GM12892 (cell line): ENCODE results near the gene MYO5B.

Experiments used
- DNase-seq: peaks from one replicate; pipeline ENCODE4 v3.0.0; 2011; ENCODE audit not compliant: insufficient read length
- FAIRE-seq: peaks from 2 replicates; lab custom pipeline; 2011; peaks lifted over from hg19 to GRCh38; lab: Jason Lieb, UNC
- POLR2A ChIP-seq: IDR thresholded peaks from 2 replicates; pipeline ENCODE4 v1.6.1; 2011; ENCODE audit warnings: low read depth, low read length, control low read depth
- POLR2AphosphoS5 ChIP-seq: IDR thresholded peaks from 2 replicates; pipeline ENCODE4 v1.6.1; 2011; ENCODE audit warnings: low read depth, low read length, control low read depth
- TAF1 ChIP-seq: IDR thresholded peaks from 2 replicates; pipeline ENCODE4 v1.6.1; 2011; ENCODE audit warnings: low read depth, mild to moderate bottlenecking, control low read depth, low read length, borderline replicate concordance

MYO5B gene

DNA sequence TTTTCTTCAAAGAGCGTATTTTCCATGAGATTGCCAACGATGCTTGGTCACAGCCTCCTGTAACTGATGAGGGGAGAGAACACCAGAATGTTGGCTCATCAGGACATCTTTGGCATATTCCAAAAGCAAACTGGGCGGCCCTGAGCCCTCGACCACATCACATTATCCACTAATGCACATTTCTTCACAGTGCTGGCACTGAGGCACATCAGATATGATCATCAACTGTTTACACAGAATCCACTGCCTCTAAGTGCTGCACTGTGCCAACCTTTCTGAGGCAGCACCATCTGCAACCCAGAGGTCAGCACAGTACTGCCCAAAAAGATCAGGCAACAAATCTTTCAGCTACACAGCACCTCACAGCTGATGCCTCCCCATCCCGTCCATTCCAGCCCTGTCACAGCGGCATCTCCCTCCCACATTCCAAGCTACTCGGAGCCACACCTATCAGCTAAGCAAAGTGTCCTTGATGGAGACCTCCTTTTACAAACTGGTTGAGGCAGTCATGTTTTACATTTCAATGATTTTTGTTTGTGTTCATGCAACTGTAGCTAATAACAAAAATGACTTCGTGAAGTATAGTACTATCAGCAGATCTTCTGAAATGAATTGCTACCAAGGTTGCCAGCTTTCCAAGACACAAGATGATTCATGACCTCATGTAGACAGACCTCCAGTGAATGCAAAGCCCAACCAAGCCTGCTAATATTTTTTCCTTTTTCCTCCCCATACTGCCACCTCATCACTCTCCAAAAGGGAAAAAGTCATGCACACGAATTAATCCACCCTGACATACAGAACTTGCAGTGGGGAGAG lies 32.3 kb downstream of the MYO5B start:
- TF ChIP-seq POLR2A (no peak), POLR2AphosphoS5 (no peak), TAF1 (no peak)
- FAIRE-seq: no peak
- DNase-seq: no peak

DNA sequence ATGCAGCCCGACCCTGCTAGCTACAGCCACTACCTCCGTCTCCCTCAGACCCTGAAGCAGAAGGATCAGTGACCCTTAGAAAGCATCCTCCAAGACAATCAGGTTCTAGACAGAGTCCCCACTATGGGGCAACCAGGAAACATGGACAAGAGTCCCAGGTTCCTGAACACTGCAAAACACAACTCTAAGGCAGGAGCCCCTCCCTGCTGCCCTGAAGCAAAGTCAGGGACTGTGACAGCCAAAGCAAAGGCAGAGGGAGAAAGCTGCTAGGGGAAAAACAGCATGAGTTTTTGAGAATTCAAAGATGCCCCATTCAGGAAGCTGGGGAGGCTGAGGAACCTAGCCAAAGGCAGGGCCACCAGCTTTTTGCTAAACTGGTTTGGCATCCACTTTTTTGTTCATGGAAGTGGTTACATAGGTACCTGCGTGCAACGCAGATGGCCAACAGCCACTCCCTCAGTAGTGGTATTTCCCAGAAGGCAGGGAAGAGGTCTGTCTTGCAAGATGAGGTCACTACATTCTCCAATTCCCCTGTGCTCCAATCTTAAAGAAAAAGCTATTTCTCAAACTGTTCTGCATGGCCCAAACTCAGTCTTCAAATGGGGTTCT lies 33.2 kb downstream of the MYO5B start:
- no peak for DNase-seq
- TF ChIP-seq POLR2A (no peak), TAF1 (no peak), POLR2AphosphoS5 (no peak)
- FAIRE-seq: no peak

DNA sequence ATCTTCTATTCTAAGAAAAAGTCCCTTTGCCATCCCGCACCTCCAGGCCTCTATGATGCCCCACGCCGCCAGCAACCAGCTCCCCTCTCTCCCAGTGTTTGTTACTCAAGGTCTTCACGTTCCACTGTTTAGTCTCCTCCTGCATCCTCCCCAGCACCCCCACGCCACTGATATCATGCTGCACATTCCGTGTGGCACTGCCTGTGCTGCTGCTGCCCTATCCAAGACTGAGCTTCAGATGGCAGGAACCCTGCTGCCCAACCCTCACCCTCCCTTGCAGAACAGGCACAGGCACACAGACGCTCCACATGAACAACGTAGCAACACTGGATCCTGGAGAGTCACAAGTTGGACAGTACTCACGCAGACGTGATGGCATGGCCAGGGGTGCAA lies 35.3 kb downstream of the MYO5B start:
- FAIRE-seq: no peak
- no peak for TF ChIP-seq POLR2A
- TF ChIP-seq TAF1: no peak
- no peak for TF ChIP-seq POLR2AphosphoS5
- DNase-seq: no peak

DNA sequence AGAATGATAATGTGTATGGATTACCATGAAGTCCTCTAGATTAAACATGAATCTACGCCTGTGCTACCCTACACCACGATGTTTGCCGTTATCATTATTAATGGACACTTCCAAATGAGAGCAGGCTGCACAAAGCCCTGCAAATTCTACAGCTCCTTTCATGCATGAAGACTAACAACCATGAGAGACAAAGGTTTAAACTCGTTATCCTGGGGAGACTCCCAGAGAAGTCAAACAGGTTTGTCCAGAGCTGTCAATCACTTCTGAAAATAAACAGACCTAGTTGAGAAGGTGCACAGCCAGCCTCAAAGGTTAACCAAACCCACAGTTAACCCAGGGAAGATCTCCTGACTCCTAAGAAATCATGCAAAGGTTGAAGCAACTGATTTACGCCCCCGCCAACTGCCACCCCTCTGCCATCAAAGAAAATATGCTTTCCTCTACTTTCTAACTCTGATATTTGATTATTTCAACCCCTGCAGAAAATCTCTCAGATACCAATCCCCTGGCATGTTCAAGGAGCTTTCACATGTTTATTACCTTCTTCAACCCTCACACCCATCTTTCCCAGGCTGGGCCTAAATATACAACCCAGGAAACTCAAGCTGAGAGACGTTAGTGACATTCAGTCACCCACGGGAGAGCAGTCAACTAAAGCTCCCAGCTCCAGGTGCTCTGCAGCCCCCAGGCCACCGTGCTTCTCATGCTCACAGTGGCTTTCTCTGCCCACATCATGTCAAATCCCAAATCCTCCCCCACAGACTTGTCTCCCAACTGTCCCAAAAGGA lies 35.9 kb downstream of the MYO5B start:
- FAIRE-seq (no peak), DNase-seq (no peak)
- TF ChIP-seq POLR2AphosphoS5 (no peak), POLR2A (no peak), TAF1 (no peak)

DNA sequence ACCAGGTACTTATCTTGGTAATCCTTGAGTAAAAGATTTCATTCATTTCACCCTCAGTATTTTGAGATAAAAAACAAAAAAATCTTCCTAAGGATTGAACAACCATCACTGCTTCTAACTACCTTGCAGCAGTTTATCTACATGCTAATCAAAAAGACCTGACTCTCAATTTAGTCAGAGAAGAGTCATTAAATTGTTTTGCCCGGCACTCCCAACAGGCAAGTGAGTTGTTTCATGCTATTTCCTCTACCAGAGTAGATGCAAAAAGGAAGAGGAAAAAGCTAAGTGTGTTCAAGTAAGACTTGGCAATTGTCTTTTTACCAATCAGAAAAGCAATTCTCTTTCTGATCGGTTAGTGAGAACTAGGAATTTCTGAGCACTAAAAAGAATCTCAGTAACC lies 39.5 kb downstream of the MYO5B start:
- DNase-seq: no peak
- no peak for TF ChIP-seq POLR2AphosphoS5
- TF ChIP-seq TAF1: no peak
- TF ChIP-seq POLR2A: no peak
- no peak for FAIRE-seq

DNA sequence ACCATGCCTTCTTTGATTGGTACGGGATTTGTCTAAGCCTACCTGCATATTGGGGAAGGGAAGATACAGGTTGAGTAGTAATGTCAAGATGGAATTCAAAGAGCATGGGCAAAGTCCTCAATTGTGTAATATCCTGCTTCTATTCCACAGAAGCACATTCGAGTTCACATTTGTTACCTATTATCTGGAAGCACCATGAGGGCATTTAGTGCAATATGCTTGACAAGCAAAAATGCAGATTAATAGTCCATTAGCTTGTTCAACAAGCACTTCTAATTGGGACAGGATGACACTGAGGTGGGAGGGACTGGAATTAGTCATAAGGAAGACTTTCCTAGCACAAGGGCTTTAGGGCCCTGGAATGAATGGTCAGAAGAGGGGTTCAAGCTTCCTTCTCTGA lies 40.5 kb downstream of the MYO5B start:
- no peak for TF ChIP-seq POLR2A
- no peak for TF ChIP-seq TAF1
- DNase-seq (no peak), FAIRE-seq (no peak)

DNA sequence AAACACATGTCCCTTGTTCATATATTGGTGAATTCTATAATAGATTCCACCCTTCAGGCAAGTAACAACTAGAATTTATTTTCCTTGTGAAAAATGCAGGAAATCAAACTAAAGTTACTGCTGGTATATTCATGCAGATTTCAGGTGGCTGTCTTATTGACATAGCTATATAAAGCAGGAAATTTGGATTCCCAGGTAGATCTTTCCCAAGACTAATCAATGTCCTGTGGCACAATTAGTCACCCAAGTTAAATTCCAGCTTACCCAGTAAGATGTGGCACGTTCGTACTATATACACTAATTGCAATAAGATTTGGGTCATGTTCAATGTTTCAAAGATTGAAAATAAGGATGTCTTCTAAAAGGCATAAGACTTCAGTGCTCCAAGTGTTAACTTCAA lies 42.0 kb downstream of the MYO5B start:
- DNase-seq: no peak
- no peak for FAIRE-seq
- TF ChIP-seq POLR2AphosphoS5 (no peak), TAF1 (no peak), POLR2A (no peak)

DNA sequence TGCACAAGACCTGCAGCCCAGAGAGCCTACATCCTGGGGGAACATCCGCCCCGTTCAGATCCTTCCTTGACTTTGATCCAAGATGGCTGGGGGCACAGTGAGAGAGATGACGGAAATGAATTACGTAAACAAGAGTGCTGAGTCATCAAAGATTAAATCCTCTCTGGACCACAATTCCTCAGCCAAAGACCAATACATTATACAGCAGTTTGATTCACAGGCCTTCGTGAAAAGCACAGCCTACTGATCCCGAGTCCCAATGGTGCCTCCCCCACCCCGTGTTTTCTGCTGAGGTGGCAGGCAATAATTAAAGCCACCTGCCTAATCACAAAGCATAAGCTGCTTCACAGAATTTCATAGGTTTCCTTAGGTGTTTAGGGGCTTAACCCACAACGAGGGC lies 43.0 kb downstream of the MYO5B start:
- DNase-seq (no peak), FAIRE-seq (no peak)
- TF ChIP-seq POLR2A: no peak
- no peak for TF ChIP-seq TAF1
- no peak for TF ChIP-seq POLR2AphosphoS5

DNA sequence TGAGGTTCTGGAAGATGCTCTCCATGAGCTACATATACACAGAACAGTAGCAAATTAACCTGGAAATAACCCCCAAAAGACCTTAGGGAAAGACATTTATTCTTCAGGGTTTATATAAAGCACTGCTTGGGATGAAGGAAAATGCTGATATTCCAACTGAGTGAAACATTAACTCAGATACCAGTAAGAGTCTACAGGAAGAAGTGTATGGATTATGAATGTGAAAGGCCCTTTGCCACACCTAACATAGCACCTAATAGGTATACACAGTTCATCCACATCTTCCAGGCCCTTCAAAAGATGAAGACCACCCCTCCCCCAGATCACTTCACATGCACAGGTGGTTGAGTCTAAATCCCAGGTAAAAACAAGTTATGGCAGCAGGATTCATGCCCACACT lies 50.4 kb downstream of the MYO5B start:
- DNase-seq (no peak), FAIRE-seq (no peak)
- TF ChIP-seq POLR2AphosphoS5: no peak
- no peak for TF ChIP-seq POLR2A
- no peak for TF ChIP-seq TAF1

DNA sequence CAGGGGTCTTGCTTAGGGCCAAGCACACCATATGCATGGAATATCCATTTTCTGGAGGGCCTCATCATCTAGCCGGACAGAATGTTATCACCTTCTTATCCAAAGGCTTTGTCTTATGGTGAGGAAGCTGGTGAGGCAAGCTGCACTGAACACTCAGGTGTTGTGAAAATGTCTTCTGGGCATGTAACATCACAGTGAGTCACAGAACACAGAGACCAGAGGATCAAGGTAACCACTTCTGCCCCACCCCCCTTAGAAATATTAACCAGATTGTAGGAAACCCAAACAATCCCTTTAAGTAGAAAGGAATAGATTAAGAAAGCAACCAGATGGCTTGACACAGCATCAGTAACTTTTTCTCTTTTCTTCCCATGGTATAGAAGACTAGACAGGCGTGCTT lies 51.1 kb downstream of the MYO5B start:
- no peak for DNase-seq
- TF ChIP-seq POLR2AphosphoS5: no peak
- no peak for TF ChIP-seq TAF1
- TF ChIP-seq POLR2A: no peak
- FAIRE-seq: no peak

DNA sequence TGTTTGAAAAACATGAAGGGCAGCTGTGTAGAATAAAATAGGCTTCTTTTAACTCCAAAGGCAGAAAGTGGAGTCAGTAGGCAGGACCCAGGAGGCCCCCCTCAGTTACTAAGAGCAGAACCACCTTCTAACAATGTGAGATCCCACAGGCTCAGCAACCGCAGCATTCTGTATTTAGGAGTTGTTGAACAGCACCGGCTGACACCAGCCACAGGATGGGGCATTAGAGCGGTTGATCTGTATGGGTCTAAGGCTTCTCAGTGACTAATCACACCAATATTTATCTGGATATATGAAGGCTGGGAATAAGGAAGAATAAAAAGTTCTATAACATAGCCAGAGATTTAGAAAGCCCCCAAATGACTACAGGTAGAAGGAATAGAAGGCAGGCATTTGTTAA lies 51.7 kb downstream of the MYO5B start:
- no peak for FAIRE-seq
- DNase-seq: no peak
- TF ChIP-seq TAF1 (no peak), POLR2A (no peak), POLR2AphosphoS5 (no peak)

DNA sequence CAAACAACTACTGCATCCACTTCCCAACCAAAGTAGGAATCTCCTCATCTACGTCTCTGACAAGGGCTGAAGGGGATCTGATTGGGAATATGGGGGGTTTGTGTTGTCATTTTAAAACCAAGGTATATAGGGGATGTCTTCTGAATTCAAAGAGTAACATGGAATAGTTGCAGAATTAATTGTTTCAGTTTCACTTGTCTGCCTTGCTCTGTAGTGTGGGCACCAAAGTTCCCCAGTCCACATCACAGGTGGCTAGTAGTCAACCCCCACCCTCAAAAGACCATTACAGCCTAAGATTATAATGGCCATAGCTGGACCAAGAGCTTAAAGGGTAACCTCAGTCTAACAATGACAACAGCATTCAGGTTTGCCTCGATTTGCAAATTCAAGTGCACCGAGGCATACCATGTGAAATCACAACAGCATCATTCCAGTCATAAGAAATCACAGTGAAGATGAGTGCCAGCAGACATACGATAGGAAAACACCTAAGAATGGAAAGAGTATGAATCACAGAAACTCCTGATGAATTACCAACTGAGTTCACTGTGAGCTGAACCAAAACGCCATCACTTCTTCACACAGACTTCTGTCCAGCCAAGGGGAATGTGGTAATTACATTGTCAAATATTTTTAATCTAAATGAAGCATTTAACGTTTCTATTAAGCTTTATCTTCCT lies 52.4 kb downstream of the MYO5B start:
- TF ChIP-seq POLR2AphosphoS5: no peak
- TF ChIP-seq POLR2A: no peak
- no peak for TF ChIP-seq TAF1
- FAIRE-seq (peak; percentile 30), DNase-seq (no peak)
